ENCODE data around the gene F5.
A peak's percentile ranks its signal among the peaks of the same experiment; 100 is the strongest.
"Not testable (repeated sequence)": the region's sequence is repeated elsewhere in the genome, so short reads cannot be mapped to it uniquely, and the experiment has no call there.

The F5 gene

DNA sequence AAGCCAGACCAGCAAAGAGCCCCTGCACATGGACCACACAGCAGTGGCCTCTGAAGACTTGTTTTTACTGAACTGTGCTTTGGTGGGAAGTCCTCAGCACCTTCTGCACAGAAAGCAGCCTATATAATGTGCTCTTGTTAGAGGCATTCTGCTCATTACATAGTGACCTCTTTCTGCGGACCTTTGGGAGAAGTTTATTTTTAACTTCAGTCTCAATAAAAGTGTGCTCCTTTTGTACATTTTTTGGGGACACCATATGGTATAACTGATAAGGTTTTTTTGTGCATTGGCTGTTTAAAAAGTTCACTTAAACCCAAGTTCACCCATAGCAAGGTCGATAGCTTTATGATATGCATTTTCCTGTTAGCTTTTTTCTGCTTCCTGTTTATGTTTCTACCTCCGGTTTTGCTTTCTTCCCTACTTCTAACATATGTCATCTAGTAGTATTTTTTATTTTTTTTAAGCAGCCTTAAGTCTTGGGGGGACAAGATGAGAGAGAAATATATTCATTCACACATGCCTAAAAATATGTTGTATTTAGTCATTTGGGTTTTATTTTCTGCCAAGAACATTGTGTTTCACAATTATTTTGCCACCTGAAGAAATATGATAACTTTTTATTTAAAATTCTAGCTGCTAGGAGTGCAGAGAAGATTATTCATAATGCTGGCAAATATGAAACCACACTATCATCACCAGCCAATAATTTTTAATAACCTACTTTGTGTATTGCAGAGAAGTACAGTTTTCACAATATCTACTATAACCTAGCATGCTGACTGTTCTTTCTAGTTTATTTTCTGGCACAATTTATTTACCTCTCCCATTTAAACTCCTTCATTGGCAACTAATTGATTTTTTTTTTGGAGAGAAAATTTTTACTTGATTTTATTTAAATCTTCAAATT is 77.6 kb downstream of the F5 start:
- no peak for DNase-seq (ENCODE audit: low spot score)

DNA sequence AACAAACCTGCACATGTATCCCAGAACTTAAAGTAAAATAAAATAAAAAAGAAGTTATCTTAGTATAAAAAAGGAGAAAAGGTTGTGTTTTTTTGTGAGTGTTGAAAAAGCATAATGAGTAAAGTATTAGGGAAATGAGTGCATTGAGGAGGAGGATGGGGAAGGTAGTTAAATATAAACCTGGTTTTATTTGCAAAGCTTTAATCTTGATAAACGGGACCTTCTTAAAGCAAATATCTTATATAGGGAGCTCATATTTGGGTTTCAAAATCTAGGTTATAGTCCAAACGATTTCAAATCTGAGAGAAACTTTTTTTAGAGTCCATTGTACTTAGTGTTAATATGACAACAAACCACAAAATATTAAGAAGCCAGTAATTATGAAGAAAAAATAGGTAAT is 78.9 kb downstream of the F5 start:
- DNase-seq (ENCODE audit: low spot score): no peak

DNA sequence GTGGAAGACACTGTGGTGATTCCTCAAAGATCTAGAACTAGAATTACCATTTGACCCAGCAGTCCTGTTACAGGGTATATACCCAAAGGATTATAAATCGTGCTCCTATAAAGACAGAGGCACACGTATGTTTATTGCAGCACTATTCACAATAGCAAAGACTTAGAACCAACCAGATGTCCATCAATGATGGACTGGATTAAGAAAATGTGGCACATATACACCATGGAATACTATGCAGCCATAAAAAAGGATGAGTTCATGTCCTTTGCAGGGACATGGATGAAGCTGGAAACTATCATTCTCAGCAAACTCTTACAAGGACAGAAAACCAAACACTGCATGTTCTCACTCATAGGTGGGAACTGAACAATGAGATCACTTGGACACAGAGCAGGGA is 82.7 kb downstream of the F5 start:
- not testable (repeated sequence) for DNase-seq (ENCODE audit: low spot score)

DNA sequence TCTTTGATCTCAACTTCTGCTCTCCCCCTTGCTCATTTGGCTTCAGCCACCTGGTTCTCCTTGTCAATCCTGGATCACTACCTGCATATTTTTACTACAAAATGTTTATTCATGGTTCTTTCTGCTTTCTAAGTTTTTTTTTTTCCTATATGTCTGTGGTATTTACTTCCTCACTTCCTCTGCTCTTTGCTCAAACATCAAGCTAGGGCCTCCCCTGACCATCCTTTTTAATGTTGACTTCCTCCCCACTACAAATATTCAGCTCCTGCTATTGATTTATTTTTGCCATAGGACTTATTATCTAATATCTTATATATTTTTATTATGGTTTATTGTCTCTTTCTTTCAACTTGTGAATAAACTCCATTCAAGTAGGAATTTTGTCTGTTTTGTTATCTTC is 86.5 kb downstream of the F5 start:
- no peak for DNase-seq (ENCODE audit: low spot score)

DNA sequence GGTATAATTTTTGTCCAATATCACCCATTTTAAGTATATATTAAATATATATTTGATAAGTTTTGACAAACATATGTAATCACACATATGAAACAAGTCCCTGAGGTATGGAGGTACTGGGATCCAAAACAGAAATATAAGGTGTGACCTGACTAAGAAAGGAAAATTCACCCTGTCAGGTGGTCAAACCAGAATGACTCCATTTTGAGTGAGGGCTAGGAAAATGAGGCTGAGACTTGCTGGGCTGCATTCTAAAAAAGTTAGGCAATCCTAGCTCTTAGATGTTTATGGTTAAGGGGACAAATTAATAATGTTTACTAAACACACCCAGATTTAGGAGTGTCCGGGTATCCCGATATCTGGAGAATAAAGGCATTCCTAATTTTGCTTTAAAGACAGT is 89.0 kb downstream of the F5 start:
- DNase-seq (ENCODE audit: low spot score): no peak

DNA sequence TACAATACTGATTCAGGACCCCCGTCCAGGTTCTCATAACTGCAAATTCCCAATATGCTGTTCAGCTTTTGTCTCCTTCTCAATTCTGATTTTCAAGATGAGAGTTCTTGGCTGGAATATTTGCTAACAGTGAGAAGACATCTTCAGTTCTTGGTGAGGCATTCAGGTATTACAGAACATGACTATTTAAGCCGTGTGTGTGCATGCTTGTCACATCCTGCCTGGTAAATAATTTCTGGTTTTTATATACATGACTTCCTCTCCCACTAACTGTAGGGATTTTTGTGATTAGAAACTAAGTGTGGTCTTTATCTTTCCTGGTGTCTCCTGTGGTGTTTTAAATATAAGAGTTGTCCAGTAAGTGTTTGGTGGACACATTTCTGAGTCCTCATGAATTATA is 90.4 kb downstream of the F5 start:
- peak; percentile 13 for DNase-seq (ENCODE audit: low spot score)

DNA sequence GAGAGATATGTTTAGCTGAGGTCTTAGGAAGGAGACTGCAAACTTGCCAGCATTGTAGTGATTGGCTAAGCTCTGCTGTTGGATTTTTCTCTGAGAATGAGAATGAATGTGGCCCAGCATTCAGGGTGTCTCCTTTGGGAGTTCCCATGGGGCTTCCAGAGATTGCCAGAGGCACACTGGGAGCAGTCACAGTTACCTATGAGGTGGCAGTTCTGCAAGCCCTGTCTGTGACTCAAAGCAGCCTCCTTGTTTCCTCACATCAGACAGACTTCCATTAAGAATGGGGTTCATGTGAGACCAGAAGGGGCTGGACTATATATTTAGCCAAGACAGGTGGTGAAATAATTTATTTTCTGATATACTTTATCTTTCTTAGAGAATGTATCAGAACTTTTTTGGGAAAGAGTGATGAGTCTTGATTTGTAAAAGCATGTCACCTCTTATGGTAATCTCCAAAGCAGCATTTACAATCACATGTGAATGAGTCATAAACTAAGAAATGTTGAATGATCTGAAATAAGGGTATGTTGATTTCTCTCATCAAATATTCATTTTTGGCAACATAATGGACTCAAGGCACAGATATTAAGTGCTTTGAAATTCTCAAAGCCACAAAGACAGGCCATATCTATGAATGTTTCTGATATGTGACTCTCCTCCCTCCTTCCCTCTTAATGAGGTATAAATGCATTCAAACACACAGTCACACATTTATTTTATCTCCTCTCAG is 91.1 kb downstream of the F5 start:
- no peak for DNase-seq (ENCODE audit: low spot score)

DNA sequence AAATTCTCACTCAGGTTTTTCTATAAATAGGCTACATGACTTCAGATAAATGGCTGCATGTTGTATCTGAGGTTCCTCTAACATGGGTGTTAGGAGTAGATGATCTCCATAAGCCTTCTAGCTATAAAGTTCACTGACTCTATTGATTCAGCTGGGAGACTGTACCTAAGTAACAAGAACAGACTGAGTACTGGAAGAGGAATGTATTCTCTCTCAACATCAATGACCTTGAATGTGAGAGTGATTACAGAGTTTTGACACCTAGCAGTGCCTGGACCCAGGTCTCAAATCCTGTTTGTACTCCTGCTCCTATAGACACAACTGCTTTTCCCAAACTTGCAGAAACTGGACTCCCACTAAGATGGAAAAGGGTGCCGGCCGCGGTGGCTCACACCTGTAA is 91.9 kb downstream of the F5 start:
- no peak for DNase-seq (ENCODE audit: low spot score)

DNA sequence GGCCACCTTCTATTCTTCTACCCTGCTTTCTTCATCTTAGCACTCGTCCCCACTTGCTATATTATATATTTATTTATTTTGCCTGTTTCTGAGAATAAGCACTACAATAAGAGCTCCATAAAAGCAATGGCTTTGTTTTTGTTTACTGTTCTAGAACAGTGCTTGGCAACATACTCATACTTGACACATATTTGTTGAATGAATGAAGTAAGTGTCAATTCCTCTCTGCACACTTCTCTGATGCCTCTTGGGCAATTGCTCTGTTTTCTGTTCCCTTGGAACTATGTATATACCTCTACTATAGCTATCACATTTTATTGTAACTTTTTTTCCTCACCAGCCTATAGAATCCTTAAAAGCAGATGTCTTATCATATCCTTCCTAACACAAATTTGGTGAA is 93.0 kb downstream of the F5 start:
- no peak for DNase-seq (ENCODE audit: low spot score)

DNA sequence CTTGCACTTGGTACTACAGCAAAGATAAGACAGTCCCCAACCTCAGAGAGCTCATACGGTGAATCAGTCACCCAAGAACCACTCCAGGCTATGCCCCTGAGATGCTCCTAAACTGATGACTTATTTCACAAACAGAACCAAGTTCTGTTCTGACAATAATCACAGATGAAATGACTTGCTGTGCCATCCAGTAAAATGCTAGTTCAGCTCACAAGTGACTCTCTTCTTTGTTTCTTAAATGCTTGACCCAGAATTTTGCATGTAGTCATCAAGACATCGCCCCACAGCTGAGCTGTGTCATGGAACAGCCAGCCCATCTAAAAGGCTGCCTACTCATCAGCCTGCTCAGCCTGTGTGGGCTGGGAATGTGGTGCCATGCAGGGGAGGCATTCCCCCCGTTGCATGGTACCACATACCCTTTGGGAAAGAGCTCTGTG is 94.4 kb downstream of the F5 start:
- DNase-seq (ENCODE audit: low spot score): peak; percentile 32

DNA sequence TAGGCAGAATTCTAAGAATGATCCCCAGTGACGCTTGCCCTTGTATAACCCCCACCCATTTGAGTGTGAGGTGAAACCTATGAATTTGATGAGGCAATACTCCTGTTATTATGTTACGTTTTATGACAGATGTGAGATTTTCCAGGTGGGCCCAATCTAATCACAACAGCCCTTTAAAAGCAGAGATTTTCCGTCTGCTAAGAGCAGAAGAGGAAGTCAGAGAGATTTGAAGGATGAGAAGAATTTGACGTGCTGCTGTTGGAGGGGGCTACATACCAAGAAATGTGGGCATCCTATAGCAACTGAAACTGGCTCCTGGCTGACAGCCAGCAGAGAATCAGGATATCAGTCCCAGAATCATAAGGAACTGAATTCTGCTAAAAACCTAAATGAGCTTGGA is 98.1 kb downstream of the F5 start:
- no peak for DNase-seq (ENCODE audit: low spot score)

DNA sequence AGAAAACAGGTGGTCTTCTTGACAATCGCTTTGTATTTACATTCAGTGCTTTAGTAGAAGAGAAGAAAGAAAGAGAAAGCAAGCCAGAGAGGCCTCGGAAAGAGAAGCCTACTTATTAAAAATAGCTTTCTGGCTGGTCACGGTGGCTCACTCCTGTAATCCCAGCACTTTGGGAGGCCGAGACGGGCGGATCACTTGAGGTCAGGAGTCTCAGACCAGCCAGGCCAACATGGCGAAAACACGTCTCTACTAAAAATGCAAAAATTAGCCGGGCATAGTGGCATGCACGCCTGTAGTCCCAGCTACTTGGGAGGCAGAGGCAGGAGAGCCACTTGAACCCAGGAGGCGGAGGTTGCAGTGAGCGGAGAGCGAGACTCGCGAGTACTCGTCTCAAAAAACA is 98.7 kb downstream of the F5 start:
- DNase-seq (ENCODE audit: low spot score): no peak

DNA sequence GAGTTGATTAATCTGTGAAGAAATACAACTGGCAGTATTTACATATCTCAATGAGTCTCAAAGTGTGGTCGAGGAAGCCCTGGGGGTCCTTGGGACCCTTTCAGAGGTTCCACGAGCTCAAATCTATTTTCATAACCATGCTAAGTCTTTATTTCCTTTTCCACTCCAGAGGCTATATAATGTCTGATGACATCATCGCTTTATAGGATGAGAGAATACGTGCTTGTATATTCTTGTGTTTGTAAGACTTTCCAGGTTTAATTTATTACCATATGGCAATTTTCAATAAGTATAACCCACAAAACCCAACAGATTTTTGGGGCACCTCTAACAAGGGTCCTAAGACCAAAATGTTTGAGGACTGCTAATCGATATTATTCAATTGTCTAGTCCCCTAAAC is 99.1 kb downstream of the F5 start:
- no peak for DNase-seq (ENCODE audit: low spot score)

DNA sequence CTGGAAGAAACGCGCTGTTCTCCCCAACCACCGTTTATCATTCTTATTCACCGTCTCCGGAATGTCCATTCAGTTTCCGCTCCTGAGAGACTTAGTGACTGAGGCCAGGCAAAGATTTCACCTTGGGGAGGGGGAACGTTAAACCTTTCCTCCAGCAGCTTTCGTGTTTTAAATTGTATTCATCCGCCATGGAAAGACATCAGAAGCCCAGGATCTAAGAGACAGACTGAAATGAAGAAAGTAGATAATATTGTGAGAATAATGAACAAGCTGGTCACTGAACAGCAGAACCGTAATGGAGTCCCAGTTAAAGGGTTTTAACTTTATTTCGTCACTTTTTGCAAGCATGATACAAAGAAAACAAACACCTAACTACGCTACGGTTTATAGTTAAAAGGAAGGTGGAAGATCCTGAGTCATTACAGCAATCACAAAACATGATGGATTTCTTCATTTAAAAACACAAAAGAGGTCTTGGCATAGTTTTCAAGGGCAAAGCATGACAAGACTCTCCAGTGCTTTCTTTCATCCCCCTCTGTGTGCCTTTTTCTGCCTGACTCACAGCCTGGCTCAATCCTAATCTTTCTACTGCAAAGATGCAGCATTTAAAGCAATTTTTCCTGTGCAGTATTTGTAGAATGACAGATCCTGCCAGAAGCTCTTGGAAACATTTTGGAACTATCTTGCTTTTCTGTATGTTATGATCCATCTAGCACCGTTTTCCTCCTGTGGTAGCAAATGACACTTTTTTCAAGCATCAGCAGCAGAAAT is 99.8 kb downstream of the F5 start:
- peak; percentile 56 for DNase-seq (ENCODE audit: low spot score)

DNA sequence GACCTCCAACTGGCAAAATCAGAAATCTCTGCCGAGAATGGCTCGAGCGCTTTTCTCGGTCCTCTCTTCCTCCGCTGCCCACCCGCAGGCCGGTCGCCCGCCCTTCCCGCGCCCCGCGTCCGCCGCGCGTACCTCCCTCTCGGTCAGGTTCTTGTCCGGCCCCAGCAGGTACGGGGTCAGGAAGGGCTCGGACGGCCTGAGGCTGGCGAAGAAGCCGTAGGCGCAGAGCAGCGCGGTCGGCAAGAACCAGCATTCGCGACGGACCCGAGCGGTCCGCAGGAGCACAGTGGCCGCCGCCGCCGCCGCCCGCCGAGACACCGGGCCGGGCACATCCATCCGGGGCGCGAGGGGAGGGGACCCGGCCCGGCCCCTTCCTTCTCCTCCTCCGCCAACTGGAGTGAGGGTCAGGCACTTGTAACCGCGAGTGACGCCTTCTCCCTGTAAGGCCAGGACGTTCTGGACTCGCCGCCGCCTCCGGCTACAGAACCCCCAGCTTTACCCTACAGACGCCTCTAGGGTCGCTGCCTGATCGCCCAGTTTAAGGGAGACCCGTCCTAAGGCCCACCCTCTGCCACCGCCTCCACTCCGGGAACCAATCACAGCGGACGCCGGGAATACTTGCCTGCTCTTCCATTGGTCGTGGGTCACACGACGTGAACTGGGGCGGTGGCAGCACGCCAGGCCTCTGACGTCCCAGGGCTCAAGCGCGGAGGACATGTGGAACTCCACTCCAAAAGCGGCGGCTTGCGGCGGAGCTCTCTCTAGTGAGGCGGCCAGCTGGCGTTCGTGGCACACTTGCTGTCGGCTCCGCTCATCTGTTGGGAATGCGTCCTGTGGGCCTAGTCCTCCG is 100.6 kb downstream of the F5 start, which contains the start of gene SLC19A2:
TSS of gene SLC19A2 (minus strand) at position 514 of the 850 bp plus-strand sequence. CDS start at position 336, 178 bp downstream.
- DNase-seq (ENCODE audit: low spot score): peak; percentile 99

DNA sequence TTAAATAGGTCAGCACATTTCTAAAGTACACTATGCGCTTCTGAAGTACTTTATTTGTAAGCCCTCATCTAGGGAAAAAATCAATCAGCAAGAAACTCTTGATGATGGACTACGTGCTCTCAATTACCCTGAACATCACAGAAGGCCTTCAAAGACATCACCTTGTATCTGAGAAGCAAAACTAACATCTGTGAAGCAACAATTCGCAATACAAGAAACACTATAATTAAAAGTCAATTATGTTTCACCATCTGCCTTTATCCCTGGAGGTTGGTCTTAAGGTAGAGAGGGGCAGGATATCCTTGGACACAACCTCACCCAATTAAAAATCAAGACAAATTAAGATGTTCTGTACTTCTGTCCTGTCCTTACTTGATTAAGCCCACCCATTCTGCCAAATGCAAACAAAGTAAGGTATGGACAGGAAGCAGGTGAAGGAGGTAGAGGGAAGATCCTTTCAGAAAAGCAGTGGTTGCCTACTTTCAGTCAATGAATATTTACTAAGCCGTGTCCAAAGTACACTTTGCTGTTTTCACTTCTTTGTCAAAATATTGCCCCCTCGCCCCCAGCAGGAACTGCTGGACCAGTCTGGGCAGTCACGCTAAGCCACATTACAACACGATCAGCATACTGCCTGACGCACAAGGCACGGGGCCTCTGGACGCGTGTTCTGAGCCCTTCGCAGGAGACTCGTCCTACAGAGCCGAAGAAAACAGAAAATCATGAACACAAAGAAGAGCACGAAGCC is 101.4 kb downstream of the F5 start:
- peak; percentile 75 for DNase-seq (ENCODE audit: low spot score)

DNA sequence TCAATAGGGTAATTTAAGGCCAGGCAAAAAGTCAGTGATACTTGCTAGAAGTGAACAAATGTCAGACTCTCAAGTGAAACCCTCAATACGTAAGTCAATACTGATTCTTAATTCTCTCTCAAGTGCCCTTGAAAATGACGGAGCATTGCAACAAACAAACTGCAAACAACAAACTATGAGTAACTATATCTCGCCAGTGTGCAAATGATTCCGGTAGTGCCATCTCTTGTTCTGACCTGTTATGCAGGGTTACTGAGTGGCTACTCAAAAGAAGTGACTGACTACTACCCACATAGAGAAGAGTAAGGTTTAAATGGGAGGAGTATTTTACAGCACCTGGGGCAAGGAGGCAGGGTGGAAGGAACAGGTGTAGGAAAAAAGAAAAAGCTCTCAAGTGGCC is 102.2 kb downstream of the F5 start:
- peak; percentile 75 for DNase-seq (ENCODE audit: low spot score)

DNA sequence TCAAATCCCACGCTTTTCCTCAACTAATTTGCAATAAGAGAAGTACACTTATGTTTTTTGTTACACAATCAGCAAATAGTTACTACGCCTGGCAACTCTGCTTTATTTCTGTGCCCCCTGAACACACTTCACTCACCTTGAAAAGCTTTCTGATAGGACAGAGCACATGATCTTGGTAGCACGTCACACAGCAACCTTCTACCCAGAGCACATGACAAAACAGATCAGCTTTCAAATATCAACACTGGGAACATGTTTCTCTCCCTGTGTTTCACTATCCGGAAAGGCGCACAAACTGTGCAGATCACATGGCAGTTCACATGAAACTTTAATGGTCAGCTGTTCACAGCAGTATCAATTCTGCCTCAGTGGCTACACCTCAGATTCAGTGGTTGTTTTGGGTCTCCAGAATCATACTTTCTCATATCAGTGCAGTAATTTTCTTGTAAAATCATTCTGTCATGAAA is 102.7 kb downstream of the F5 start:
- DNase-seq (ENCODE audit: low spot score): peak; percentile 69

DNA sequence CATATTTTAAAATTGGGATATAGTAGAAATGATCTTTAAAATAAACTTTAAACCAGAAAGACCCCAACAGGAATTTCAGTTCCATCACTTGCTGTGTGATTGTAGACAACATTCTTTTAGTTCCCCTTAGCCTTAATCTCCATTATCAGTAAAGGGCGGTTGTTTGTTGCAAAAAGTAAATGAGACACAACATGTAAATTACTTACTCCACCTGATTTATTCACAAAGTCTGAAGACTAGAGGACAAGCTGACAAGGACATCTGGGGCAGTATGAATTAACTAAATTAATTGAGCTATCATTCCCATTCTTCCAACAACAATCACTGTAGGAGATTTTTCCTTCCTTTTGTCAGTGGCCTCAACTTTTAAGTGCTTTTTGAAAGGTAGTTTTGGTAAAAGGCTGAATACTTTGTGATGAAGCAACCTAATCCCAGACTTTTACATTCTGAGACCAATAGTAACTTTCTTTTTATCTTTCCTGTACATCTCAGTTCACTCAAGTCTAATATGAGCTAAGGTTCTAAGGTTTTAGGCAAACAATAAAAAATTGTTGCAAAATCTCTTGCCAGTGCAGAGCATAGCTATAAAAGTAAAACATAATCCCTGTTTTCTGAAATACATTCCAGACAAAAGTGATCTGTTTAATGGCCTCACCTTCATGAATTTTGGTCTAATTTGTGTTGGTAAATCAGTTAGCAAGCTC is 106.8 kb downstream of the F5 start:
- DNase-seq (ENCODE audit: low spot score): no peak

DNA sequence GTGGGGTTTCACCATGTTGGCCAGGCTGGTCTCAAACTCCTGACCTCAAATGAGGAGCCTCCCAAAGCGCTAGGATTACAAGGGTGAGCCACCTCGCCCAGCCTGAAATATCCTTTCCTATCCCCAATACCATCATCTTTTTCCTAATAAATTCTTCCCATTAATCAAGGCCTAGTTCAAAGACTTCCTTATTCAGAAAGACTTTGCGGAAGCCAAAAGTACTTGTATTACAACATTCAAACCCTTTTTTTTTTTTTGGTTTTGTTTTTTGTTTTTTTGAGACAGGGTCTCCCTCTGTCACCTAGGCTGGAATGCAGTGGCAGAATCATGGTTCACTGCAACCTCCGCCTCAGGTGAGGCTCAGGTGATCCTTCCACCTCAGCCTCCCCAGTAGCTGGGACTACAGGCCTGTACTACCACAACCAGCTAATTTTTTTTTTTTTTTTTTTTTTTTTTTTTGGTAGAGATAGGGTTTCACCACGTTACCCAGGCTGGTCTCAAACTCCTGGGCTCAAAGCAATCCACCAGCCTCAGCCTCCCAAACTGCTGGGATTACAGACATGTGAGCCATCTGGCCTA is 108.1 kb downstream of the F5 start:
- no peak for DNase-seq (ENCODE audit: low spot score)

Measured in RKO (cell line).